ENCODE measurements around the gene LBH.

LBH gene

GRCh38 chr2:30231212-30231995, at the start of gene LBH:
TSS of gene LBH (plus strand) at chr2:30231534. CDS start at chr2:30231739, 205 bp downstream.
- DNase-seq (ENCODE audit: low read depth): peak; percentile 87

GRCh38 chr2:30184035-30184434, 47.3 kb upstream of the LBH start:
- DNase-seq (ENCODE audit: low read depth): no peak

GRCh38 chr2:30185178-30185577, 46.2 kb upstream of the LBH start:
- no peak for DNase-seq (ENCODE audit: low read depth)

GRCh38 chr2:30188292-30188691, 43.0 kb upstream of the LBH start:
- DNase-seq (ENCODE audit: low read depth): no peak

GRCh38 chr2:30190637-30191036, 40.7 kb upstream of the LBH start:
- no peak for DNase-seq (ENCODE audit: low read depth)

- no peak for DNase-seq (ENCODE audit: low read depth)
These were observed 40.2 kb upstream of the LBH start for GRCh38 chr2:30191107-30191506.

- DNase-seq (ENCODE audit: low read depth): no peak
These were observed 39.5 kb upstream of the LBH start for GRCh38 chr2:30191819-30192271.

- no peak for DNase-seq (ENCODE audit: low read depth)
These were observed 39.0 kb upstream of the LBH start for GRCh38 chr2:30192314-30192713.

DNA sequence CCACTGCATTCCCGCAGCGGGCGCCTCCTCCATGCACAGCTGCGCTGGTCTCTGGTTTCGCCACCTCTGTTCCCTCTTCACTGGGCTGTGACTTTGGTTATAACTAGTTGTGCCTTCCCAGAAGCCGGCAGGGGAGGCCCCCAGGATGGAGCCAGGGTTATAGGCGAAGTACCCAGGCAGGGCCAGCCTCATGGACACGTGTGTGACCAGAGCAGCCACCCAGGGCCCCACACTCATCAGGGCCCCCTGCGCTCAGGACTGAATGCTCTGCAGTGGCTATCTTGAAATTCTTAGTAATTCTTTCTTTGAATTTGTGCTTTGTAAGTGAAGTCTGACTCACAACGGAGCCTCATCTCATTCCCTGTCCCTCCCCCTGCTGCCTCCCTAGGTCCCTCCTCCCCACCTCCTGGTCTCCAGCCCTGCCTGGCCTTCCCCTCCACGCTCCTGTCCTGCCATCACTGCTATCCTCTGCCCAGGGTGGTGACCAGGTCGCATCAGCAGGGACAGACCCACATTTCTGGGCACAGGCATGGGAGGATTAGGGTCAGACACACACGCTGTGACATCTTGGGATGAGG, 38.1 kb upstream of the LBH start:
- no peak for DNase-seq (ENCODE audit: low read depth)

- DNase-seq (ENCODE audit: low read depth): no peak
These were observed 36.9 kb upstream of the LBH start for GRCh38 chr2:30194421-30194820.

DNA sequence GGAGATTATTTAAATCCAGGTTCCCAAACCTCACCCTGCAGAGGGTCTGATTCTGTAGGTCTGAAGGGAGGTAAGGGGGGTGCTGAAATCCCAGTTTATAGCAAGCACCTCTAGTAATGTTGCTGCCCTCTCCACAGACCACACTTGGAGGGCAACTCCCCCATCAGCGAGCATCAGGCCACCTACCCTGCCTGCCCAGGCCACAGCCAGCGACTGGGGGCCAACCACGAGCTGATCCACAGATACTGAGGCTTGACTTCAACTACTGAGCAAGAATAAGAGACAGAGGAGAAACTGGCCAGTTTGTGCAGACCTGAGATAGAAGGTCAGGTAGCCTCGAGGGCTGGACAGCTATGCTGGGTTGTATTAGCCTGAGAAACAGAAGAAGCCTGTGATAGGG, 36.3 kb upstream of the LBH start:
- no peak for DNase-seq (ENCODE audit: low read depth)

GRCh38 chr2:30197570-30198192, 33.7 kb upstream of the LBH start:
- no peak for DNase-seq (ENCODE audit: low read depth)

DNA sequence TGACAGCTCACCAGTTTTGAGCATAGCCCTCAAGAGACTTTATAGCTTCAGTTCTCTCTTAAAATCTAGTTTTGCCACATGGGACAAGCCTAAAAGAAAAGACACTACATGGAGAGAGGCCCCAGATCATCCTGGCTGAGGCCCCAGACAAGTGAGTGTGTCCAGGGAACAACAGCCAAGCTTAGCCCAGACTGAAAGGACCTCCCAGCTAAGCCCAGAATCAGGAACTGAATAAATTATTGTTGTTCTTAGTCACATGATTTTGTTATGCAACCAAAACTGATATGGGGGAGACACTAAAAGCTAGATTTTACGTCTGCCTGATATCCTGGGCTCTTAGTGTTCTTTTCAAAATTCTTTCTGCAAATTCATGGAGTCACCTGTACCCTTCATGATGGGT, 29.3 kb upstream of the LBH start:
- no peak for DNase-seq (ENCODE audit: low read depth)

GRCh38 chr2:30203156-30203555, 28.2 kb upstream of the LBH start:
- no peak for DNase-seq (ENCODE audit: low read depth)

DNA sequence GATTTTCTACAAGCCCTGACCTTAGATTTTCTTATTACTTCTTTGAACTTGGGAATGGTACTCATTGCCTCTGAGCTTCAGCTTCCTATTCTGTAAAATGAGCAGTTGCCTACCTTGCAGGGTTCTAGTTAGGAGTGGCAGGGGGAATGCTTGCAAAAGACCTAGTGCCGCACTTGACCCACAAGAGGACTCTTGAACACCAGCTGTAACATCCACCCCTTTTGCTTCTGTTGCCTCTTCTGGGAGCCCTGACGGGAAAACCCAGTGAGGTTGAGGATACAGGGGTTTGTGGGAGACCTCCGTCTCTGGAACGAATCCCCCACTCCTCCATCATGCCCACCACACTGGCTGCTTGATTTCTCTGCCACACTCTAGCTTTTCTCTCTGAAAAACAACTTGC, 27.1 kb upstream of the LBH start:
- no peak for DNase-seq (ENCODE audit: low read depth)

GRCh38 chr2:30205456-30205855, 25.9 kb upstream of the LBH start:
- no peak for DNase-seq (ENCODE audit: low read depth)

DNA sequence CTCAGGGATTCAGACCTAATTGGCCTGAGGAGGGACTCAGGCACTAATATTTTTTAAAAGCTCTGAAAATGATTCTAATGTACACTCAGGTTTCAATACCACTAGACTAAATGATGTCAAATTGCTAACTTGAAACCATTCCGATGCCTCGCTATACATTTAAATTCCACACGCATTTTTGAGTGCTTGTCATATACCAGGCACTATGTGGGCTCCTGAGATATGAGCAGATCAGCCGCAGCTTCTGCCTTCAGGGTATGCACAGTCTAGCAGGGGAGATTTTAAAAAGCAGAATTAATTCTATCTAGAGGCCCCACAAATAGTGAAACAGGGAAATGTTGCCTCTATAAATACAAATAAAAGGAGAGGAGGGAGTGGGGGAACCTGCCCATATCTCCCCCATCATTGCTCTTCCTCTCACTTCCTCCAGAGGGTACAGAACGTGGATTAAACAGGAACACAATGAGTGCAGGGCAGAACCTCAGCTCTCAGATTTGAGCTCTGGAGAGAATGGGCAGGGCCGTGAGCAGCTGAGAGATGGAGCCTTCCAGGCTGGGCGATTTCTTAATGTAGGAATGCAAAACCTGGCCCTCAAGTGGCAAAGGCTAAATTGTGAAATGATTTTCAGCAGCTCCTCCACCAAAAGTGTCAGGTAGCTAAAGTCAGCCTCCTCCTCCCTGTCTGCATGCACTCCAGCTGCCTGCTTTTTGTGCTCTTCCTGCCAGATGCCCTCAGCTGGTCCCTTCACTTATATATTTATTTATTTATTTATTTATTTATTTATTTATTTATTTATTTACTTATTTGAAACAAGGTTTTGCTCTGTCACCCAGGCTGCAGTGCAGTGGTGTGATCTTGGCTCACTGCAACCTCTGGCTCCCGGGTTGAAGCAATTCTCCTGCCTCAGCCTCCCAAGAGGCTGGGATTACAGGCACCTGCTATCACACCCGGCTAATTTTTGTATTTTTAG, 24.6 kb upstream of the LBH start:
- DNase-seq (ENCODE audit: low read depth): no peak

DNA sequence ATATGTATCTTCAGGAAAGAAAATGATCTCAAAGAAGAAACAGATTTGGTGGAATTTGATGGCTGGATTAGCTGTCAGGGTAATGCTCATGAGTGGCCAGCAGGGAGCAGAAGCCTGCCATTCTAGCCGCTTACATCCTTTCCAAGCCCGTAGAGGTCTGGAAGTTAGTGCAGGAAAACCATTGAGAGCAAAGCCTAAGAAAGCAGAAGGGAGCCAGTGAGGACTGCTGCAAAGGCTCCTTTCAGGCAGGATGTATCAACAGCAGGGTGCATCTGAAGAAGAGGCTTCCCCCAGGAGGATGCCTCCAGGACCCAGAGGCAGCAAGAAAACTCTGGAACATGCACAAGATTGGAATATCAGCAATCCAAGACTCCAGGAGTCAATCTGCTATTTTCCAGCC, 22.9 kb upstream of the LBH start:
- DNase-seq (ENCODE audit: low read depth): no peak

DNA sequence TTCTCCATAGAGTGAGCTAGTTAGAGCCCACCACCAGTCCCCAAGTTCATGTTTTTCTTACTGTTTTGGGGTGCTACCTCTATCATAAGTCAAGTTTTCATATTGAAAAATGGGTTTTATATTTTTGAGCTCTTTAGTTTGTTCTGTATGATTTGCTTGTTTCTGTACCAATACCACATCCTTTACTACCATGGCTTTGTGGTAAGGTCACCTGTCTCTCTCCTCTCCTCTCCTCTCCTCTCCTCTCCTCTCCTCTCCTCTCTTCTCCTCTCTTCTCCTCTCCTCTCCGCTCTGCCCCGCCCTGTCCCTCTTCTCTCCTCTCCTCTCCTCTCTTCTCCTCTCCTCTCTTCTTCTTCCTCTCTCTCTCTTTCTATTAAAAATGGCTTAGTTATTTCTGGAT, 22.1 kb upstream of the LBH start:
- no peak for DNase-seq (ENCODE audit: low read depth)

- no peak for DNase-seq (ENCODE audit: low read depth)
These were observed 18.0 kb upstream of the LBH start for GRCh38 chr2:30213326-30213725.

DNA sequence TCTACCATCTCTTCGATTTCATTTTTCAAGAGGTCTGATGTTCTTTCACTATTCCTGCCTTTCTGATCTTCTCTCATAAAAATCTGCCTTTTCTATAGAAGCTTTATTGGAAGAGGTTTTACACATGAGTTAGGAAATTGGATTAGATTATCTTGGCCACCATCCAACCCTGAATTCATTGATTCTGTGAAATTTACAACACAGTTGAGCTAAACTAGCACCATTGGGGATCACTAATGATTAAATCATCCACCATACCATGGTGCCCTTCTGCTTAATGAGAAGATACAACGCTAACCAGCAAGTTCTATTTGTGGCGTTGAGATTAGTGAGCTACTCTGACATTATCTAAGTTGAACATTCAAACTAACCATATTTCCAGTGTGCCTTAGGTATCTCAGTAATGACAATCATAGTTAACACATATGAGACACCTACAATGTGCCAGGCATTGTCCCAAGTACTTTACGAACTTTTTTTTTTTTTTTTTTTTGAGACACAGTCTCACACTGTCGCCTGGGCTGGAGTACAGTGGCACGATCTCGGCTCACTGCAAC, 17.3 kb upstream of the LBH start:
- DNase-seq (ENCODE audit: low read depth): no peak

GRCh38 chr2:30216157-30216556, 15.2 kb upstream of the LBH start:
- no peak for DNase-seq (ENCODE audit: low read depth)
